ENCODE measurements around the gene CENPX. TPM values are rescaled to one million over a fixed set of nuclear protein-coding genes. Genes with fewer than 3 reads are reported as not detected.

The CENPX gene
- total RNA-seq, 1 donor from 2014 or later = 59.9 TPM

- peaks cover 10% of the 10 kb centered on the region for H3K27me3 Mint-ChIP-seq (ENCODE audit: unreplicated experiment)
These were observed 11.8 kb upstream of the CENPX start for GRCh38 chr17:82034371-82035011.

GRCh38 chr17:82033359-82034085 lies 10.8 kb upstream of the CENPX start:
- Mint-ChIP-seq H3K9me3 (ENCODE audit: unreplicated experiment) (peaks cover 8% of the 10 kb centered on the region), H3K4me1 (ENCODE audit: low read depth, unreplicated experiment) (peaks cover 6% of the 10 kb centered on the region), H3K4me3 (ENCODE audit: unreplicated experiment) (peak overlapping the region; percentile 70), H3K27ac (ENCODE audit: unreplicated experiment) (no peak overlapping the region), H3K36me3 (ENCODE audit: unreplicated experiment) (no peaks in the 10 kb centered on the region), H3K27me3 (ENCODE audit: unreplicated experiment) (peaks cover 6% of the 10 kb centered on the region)
- no peak for TF ChIP-seq CTCF (IDR thresholded peaks at IDR 0.05; ENCODE audit: partially characterized antibody, unreplicated experiment)
- no peak for DNase-seq

More at GRCh38 chr17:82034371-82035011, 11.8 kb upstream of the CENPX start:
- Mint-ChIP-seq H3K4me3 (ENCODE audit: unreplicated experiment) (no peak overlapping the region), H3K36me3 (ENCODE audit: unreplicated experiment) (no peaks in the 10 kb centered on the region), H3K4me1 (ENCODE audit: low read depth, unreplicated experiment) (peaks cover 6% of the 10 kb centered on the region), H3K9me3 (ENCODE audit: unreplicated experiment) (peaks cover 8% of the 10 kb centered on the region), H3K27ac (ENCODE audit: unreplicated experiment) (no peak overlapping the region)
- no peak for DNase-seq
- TF ChIP-seq CTCF (IDR thresholded peaks at IDR 0.05; ENCODE audit: partially characterized antibody, unreplicated experiment) = no peak

GRCh38 chr17:82031885-82032627 lies 9.4 kb upstream of the CENPX start:
- no peak for TF ChIP-seq CTCF (IDR thresholded peaks at IDR 0.05; ENCODE audit: partially characterized antibody, unreplicated experiment)
- no peak for DNase-seq
- Mint-ChIP-seq H3K9me3 (ENCODE audit: unreplicated experiment) (peaks cover 7% of the 10 kb centered on the region), H3K36me3 (ENCODE audit: unreplicated experiment) (no peaks in the 10 kb centered on the region), H3K27me3 (ENCODE audit: unreplicated experiment) (peaks cover 6% of the 10 kb centered on the region), H3K4me3 (ENCODE audit: unreplicated experiment) (peak overlapping the region; percentile 63), H3K27ac (ENCODE audit: unreplicated experiment) (no peak overlapping the region), H3K4me1 (ENCODE audit: low read depth, unreplicated experiment) (peaks cover 3% of the 10 kb centered on the region)

- no peak for TF ChIP-seq CTCF (IDR thresholded peaks at IDR 0.05; ENCODE audit: partially characterized antibody, unreplicated experiment)
- Mint-ChIP-seq H3K27ac (ENCODE audit: unreplicated experiment) (no peak within 1 kb of the TSS), H3K9me3 (ENCODE audit: unreplicated experiment) (peaks cover 7% of the 10 kb centered on the region), H3K4me1 (ENCODE audit: low read depth, unreplicated experiment) (peaks cover 3% of the 10 kb centered on the region), H3K27me3 (ENCODE audit: unreplicated experiment) (peaks cover 8% of the 10 kb centered on the region), H3K4me3 (ENCODE audit: unreplicated experiment) (peak within 1 kb of the TSS; percentile 63), H3K36me3 (ENCODE audit: unreplicated experiment) (no peaks in the 10 kb centered on the region)
- DNase-seq = peak; percentile 68
These were observed 8.7 kb upstream of the CENPX start, which contains the start of gene RAC3 for GRCh38 chr17:82031303-82031884. RAC3 (plus strand) TSS chr17:82031678; CDS start chr17:82031762, 84 bp downstream.

Measured in glutamatergic neuron (in vitro differentiated cells).